ENCODE data around the gene WFS1. TPM values are rescaled to one million over a fixed set of nuclear protein-coding genes. Genes with fewer than 3 reads are reported as not detected.

Gene WFS1
- total RNA-seq, 1 donor from 2014 or later: 11.6 TPM

DNA sequence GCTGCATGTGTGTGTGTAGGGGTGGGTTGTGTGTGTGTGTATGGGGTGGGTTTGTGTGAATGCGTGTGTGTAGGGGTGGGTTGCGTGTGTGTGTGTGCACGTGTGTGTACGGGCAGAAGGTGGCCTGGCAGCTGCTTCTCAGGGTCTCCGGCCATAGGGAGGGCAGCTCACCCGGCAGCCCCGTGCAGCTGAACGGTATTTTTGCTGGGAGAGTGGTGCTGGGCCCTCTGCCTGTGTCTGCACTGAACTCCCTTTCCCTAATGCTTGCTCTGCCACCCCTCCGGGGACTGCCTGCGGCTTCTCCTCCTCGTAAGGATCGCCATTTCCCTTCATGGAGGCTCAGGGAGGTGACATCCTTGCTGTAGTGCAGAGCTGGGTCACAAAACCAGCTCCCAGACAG is 30.2 kb downstream of the WFS1 start:
- H3K4me3 ChIP-seq (ENCODE audit: low read depth, low read length): no peak overlapping the region
- TF ChIP-seq, protein P1, sequence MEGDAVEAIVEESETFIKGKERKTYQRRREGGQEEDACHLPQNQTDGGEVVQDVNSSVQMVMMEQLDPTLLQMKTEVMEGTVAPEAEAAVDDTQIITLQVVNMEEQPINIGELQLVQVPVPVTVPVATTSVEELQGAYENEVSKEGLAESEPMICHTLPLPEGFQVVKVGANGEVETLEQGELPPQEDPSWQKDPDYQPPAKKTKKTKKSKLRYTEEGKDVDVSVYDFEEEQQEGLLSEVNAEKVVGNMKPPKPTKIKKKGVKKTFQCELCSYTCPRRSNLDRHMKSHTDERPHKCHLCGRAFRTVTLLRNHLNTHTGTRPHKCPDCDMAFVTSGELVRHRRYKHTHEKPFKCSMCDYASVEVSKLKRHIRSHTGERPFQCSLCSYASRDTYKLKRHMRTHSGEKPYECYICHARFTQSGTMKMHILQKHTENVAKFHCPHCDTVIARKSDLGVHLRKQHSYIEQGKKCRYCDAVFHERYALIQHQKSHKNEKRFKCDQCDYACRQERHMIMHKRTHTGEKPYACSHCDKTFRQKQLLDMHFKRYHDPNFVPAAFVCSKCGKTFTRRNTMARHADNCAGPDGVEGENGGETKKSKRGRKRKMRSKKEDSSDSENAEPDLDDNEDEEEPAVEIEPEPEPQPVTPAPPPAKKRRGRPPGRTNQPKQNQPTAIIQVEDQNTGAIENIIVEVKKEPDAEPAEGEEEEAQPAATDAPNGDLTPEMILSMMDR (conservative IDR thresholded peaks at IDR 0.05; ENCODE audit: low read depth, low read length): no peak
- DNase-seq (ENCODE audit: low read depth): no peak

DNA sequence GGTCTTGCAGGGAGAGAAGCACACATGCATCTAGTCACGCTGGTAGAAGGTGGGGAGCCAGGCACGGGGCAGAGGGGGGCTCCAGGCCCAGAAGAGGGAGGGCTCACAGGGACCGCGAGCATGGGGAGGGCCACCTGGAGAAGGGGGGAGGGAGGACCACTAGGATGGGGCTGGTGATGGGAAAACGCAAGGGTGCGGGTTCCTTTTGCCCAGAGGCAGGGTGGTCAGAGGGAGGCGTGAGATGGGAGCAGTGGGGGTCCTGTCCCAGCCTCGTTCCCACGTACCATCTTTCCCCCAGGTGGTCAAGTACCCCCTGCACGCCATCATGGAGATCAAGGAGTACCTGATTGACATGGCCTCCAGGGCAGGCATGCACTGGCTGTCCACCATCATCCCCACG is 30.7 kb downstream of the WFS1 start:
- no peak for DNase-seq (ENCODE audit: low read depth)
- TF ChIP-seq, protein P1 (conservative IDR thresholded peaks at IDR 0.05; ENCODE audit: low read depth, low read length): no peak
- H3K4me3 ChIP-seq (ENCODE audit: low read depth, low read length): no peak overlapping the region

DNA sequence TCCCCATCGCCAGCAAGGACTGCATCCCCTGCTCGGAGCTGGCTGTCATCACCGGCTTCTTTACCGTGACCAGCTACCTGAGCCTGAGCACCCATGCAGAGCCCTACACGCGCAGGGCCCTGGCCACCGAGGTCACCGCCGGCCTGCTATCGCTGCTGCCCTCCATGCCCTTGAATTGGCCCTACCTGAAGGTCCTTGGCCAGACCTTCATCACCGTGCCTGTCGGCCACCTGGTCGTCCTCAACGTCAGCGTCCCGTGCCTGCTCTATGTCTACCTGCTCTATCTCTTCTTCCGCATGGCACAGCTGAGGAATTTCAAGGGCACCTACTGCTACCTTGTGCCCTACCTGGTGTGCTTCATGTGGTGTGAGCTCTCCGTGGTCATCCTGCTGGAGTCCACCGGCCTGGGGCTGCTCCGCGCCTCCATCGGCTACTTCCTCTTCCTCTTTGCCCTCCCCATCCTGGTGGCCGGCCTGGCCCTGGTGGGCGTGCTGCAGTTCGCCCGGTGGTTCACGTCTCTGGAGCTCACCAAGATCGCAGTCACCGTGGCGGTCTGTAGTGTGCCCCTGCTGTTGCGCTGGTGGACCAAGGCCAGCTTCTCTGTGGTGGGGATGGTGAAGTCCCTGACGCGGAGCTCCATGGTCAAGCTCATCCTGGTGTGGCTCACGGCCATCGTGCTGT is 31.5 kb downstream of the WFS1 start:
- no peak for DNase-seq (ENCODE audit: low read depth)
- no peak overlapping the region for H3K4me3 ChIP-seq (ENCODE audit: low read depth, low read length)
- TF ChIP-seq, protein P1 (conservative IDR thresholded peaks at IDR 0.05; ENCODE audit: low read depth, low read length): no peak

DNA sequence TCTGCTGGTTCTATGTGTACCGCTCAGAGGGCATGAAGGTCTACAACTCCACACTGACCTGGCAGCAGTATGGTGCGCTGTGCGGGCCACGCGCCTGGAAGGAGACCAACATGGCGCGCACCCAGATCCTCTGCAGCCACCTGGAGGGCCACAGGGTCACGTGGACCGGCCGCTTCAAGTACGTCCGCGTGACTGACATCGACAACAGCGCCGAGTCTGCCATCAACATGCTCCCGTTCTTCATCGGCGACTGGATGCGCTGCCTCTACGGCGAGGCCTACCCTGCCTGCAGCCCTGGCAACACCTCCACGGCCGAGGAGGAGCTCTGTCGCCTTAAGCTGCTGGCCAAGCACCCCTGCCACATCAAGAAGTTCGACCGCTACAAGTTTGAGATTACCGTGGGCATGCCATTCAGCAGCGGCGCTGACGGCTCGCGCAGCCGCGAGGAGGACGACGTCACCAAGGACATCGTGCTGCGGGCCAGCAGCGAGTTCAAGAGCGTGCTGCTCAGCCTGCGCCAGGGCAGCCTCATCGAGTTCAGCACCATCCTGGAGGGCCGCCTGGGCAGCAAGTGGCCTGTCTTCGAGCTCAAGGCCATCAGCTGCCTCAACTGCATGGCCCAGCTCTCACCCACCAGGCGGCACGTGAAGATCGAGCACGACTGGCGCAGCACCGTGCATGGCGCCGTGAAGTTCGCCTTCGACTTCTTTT is 32.2 kb downstream of the WFS1 start:
- no peak for DNase-seq (ENCODE audit: low read depth)
- no peak overlapping the region for H3K4me3 ChIP-seq (ENCODE audit: low read depth, low read length)
- TF ChIP-seq, protein P1 (conservative IDR thresholded peaks at IDR 0.05; ENCODE audit: low read depth, low read length): no peak

DNA sequence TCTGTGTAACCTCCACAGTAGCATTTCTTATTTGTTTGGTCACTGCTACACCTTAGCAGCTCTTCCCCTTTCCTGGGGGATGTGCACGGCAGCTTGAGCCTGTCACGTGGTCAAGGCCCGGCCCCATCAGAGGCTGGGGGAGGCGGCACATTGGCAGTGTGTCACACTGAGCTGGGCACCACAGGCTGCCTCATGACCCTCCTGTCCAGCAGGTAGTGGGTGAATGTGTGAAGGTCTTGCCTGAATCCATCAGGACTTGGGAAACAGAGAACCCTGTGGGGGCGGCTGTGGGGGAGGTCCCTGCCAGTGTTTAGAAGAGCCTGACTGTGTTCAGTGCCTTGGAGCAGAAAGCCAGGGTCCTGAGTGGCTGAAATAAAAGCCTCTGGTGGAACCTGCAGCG is 33.2 kb downstream of the WFS1 start:
- TF ChIP-seq, protein P1 (conservative IDR thresholded peaks at IDR 0.05; ENCODE audit: low read depth, low read length): no peak
- no peak for DNase-seq (ENCODE audit: low read depth)
- H3K4me3 ChIP-seq (ENCODE audit: low read depth, low read length): no peak overlapping the region

DNA sequence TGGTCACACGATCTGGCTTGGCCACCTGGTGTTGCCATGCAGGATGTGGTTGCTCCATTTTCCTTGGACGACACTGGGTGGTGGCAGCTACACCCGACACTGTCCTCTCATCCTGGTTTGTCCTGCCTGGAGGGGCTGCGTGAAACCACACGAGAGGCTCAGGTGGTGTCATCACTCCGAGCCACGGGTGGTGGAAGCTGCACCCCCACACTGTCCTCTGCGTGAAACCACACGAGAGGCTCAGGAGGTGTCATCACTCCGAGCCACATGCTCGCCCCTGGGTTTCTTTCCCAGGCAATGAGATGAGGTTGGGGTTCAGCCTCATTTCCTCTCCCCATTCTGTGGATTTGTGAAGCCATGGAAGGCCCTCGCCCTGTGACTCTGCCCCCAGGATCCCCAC is 34.3 kb downstream of the WFS1 start:
- DNase-seq (ENCODE audit: low read depth): no peak
- TF ChIP-seq, protein P1 (conservative IDR thresholded peaks at IDR 0.05; ENCODE audit: low read depth, low read length): no peak

DNA sequence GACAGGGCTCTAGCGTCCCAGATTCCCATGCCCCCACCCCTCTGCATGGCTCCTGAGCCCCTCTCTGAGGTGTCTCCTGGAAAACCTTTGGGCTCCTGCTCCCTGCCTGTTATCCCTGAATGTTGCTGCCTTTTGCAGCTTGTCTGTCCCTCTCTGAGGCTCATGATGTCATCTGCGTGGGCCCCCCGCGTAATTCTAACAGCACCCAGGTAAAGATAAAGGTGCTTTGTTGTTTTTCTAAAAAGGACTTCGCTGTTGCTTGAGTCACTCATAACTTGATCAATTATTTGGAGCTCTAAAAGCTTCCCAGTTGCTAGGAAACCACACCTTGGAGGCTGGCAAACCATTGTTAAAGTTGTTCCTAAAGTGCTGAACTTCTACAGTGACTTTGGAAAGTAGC is 36.6 kb downstream of the WFS1 start:
- TF ChIP-seq, protein P1 (conservative IDR thresholded peaks at IDR 0.05; ENCODE audit: low read depth, low read length): no peak
- no peak overlapping the region for H3K4me3 ChIP-seq (ENCODE audit: low read depth, low read length)
- DNase-seq (ENCODE audit: low read depth): no peak

More for the DNA sequence above, 34.3 kb downstream of the WFS1 start:
- H3K4me3 ChIP-seq (ENCODE audit: low read depth, low read length): no peak overlapping the region
